ENCODE data around the gene NOTO.

GRCh38 chr2:73223821-73224220 is 21.4 kb downstream of the NOTO start:
- no peak for TF ChIP-seq CTCF (IDR thresholded peaks at IDR 0.05)
- no peak for TF ChIP-seq POLR2A (IDR thresholded peaks at IDR 0.05)
- no peak for TF ChIP-seq EP300 (IDR thresholded peaks at IDR 0.05)
